Endothelial cell of umbilical vein (primary cell): ENCODE measurements around the gene TLDC2. TPM values are rescaled to one million over a fixed set of nuclear protein-coding genes. Genes with fewer than 3 reads are reported as not detected.

Source experiments
- BruUV-seq: library from RNA; stranded (reverse); fragments of 400-500 nt; replicated peaks from 2 replicates; lab custom pipeline; 2021; lab: Mats Ljungman, UMichigan
- CTCF ChIA-PET: fragments of 300-600, 350-600 bp; sonication (Branson Sonifier 250); formaldehyde crosslinking; loops from one replicate; lab custom pipeline; 2021; ENCODE audit warnings: antibody characterized with exemption, inconsistent platforms; lab: Charles Lee
- POLR2A ChIA-PET: fragments of 300-600, 350-600 bp; sonication (Branson Sonifier 250); formaldehyde crosslinking; loops from one replicate; lab custom pipeline; 2021; ENCODE audit warnings: antibody characterized with exemption, inconsistent platforms; lab: Charles Lee
- DNase-seq: peaks from one replicate; pipeline ENCODE4 v3.0.0-alpha.2; 2011; ENCODE audit warnings: low read depth, low spot score
- FAIRE-seq: peaks from 2 replicates; lab custom pipeline; 2011; peaks lifted over from hg19 to GRCh38; lab: Jason Lieb, UNC
- H2AFZ ChIP-seq: 2 replicates; pipeline ENCODE4 v1.6.0; 2012; ENCODE audit warnings: low read depth, low read length, control low read depth, inconsistent platforms
- H3K27ac ChIP-seq: 2 replicates; pipeline ENCODE4 v1.5.1; 2011; ENCODE audit warnings: low read depth, mild to moderate bottlenecking, control low read depth, low read length, moderate library complexity; ENCODE audit not compliant: insufficient read depth
- H3K27me3 ChIP-seq, 2 experiments: 2 replicates each; pipeline versions ENCODE4 v1.6.0 to v1.6.1; 2011; ENCODE audit warnings: low read length in 2 of 2, mixed read lengths in 1 of 2; ENCODE audit not compliant: control insufficient read depth in 2 of 2, insufficient read depth in 2 of 2
- H3K36me3 ChIP-seq, 2 experiments: 2 replicates in 1 of 2; 3 replicates in 1 of 2; pipeline ENCODE4 v1.5.1; 2011; ENCODE audit warnings: low read length in 2 of 2, mild to moderate bottlenecking in 1 of 2, moderate library complexity in 1 of 2; ENCODE audit not compliant: control insufficient read depth in 2 of 2, insufficient read depth in 2 of 2; ENCODE audit errors: extremely low read depth in 1 of 2
- H3K4me1 ChIP-seq: 3 replicates; pipeline ENCODE4 v1.5.1; 2011; ENCODE audit warnings: mild to moderate bottlenecking, low read length; ENCODE audit not compliant: control insufficient read depth, insufficient read depth; ENCODE audit errors: extremely low read depth
- H3K4me2 ChIP-seq: 2 replicates; pipeline ENCODE4 v1.6.1; 2011; ENCODE audit warnings: low read length, control low read depth, mixed read lengths; ENCODE audit not compliant: insufficient read depth
- H3K4me3 ChIP-seq, 3 experiments: fragments of 200-600 bp in 1 of 3; sonication (generic), shearing (Covaris generic) in 1 of 3; replicated peaks in 1 of 3; 2 replicates each; pipeline ENCODE4 v1.5.1; 2011 to 2016; ENCODE audit warnings: control low read depth in 3 of 3, low read length in 3 of 3, mild to moderate bottlenecking in 2 of 3, inconsistent platforms in 1 of 3, low read depth in 1 of 3, moderate library complexity in 1 of 3; ENCODE audit not compliant: insufficient read depth in 1 of 3
- H3K79me2 ChIP-seq: 2 replicates; pipeline ENCODE4 v1.6.0; 2012; ENCODE audit warnings: low read length, inconsistent platforms; ENCODE audit not compliant: control insufficient read depth, insufficient read depth
- H3K9ac ChIP-seq: replicated peaks from 2 replicates; pipeline ENCODE3; 2011; ENCODE audit warnings: low read length, control low read depth; ENCODE audit not compliant: insufficient read depth; ENCODE audit errors: extremely low read depth
- H3K9me1 ChIP-seq: replicated peaks from 3 replicates; pipeline ENCODE4 v1.6.0; 2011; ENCODE audit warnings: mild to moderate bottlenecking, low read length; ENCODE audit not compliant: control insufficient read depth, insufficient read depth; ENCODE audit errors: extremely low read depth
- H3K9me3 ChIP-seq: replicated peaks from 2 replicates; pipeline ENCODE4 v1.5.1; 2012; ENCODE audit warnings: low read length, inconsistent platforms; ENCODE audit not compliant: control insufficient read depth, insufficient read depth
- H4K20me1 ChIP-seq: replicated peaks from 2 replicates; pipeline ENCODE3; 2011; ENCODE audit warnings: mild to moderate bottlenecking, low read length; ENCODE audit not compliant: control insufficient read depth, insufficient read depth; ENCODE audit errors: extremely low read depth
- EZH2 ChIP-seq: IDR thresholded peaks from 2 replicates; pipeline ENCODE4 v1.6.1; 2012; ENCODE audit warnings: borderline replicate concordance, low read depth, mild to moderate bottlenecking, moderate library complexity, low read length, inconsistent platforms; ENCODE audit not compliant: severe bottlenecking
- FOS ChIP-seq: IDR thresholded peaks from 2 replicates; pipeline ENCODE4 v1.6.1; 2011; ENCODE audit warnings: mild to moderate bottlenecking, low read length, moderate library complexity, borderline replicate concordance; ENCODE audit not compliant: insufficient read depth
- GATA2 ChIP-seq: IDR thresholded peaks from 2 replicates; pipeline ENCODE4 v1.7.0; 2011; ENCODE audit warnings: low read depth, mild to moderate bottlenecking, moderate library complexity, mixed read lengths, low read length; ENCODE audit not compliant: insufficient read length, insufficient read depth
- JUN ChIP-seq: IDR thresholded peaks from 2 replicates; pipeline ENCODE4 v1.6.1; 2011; ENCODE audit warnings: borderline replicate concordance, low read depth; ENCODE audit not compliant: insufficient read length, insufficient read depth
- MYC ChIP-seq: IDR thresholded peaks from one replicate; pipeline ENCODE4 v1.6.1; 2011; ENCODE audit warnings: mild to moderate bottlenecking, low read depth, low read length
- POLR2A ChIP-seq: IDR thresholded peaks from 2 replicates; pipeline ENCODE4 v1.6.1; 2012; ENCODE audit warnings: low read depth, mild to moderate bottlenecking, control low read depth, low read length
- POLR2AphosphoS5 ChIP-seq: IDR thresholded peaks from 2 replicates; pipeline ENCODE4 v1.6.1; 2012; ENCODE audit warnings: low read depth, mild to moderate bottlenecking, control low read depth, low read length, moderate library complexity; ENCODE audit not compliant: insufficient read depth
- dilution Hi-C: fragments of 300-500 bp; cut with MboI; formaldehyde crosslinking; loops from one replicate; pipeline ENCODE4 v1.15.0; 2019; ENCODE audit warnings: low sequenced_read_pairs; ENCODE audit not compliant: extremely low pct_ligation_motif_present
- intact Hi-C: fragments of 100-400 bp; cut with micrococcal nuclease; formaldehyde crosslinking; loops from one replicate; pipeline ENCODE4 v1.10.0; 2022
- polyA plus RNA-seq, 4 experiments: library from polyadenylated mRNA; depleted of rRNA in 3 of 4; stranded (reverse) in 3 of 4; unstranded in 1 of 4; fragments of >200 nt; gene quantifications; 2 replicates each; pipeline versions ENCODE4 v1.2.1 to v1.2.3, GENCODE V29; 2011 to 2012; ENCODE audit warnings: missing spikeins in 1 of 4
- total RNA-seq: library from RNA; stranded (reverse); gene quantifications from 2 replicates; pipeline ENCODE4 v1.2.3, GENCODE V29; 2021
- TF ChIP-seq, protein P1 (sequence below), 2 donors: IDR thresholded peaks; 1 replicate in 1 of 2; 2 replicates in 1 of 2; pipeline ENCODE4 v1.5.1; 2011; ENCODE audit warnings: low read length in 2 of 2, mild to moderate bottlenecking in 2 of 2, moderate library complexity in 2 of 2, control low read depth in 1 of 2, inconsistent platforms in 1 of 2, low read depth in 1 of 2; ENCODE audit not compliant: insufficient read depth in 1 of 2; ENCODE audit errors: extremely low read depth in 1 of 2
- TF ChIP-seq, protein P2 (sequence below): IDR thresholded peaks from 2 replicates; pipeline ENCODE4 v1.6.1; 2011; ENCODE audit not compliant: insufficient read depth, insufficient read length

The TLDC2 gene
- total and polyA plus RNA-seq, 2 donors (not counting 3 experiments of a cell fraction or from before 2014, with no cell fraction given), result not detected

DNA sequence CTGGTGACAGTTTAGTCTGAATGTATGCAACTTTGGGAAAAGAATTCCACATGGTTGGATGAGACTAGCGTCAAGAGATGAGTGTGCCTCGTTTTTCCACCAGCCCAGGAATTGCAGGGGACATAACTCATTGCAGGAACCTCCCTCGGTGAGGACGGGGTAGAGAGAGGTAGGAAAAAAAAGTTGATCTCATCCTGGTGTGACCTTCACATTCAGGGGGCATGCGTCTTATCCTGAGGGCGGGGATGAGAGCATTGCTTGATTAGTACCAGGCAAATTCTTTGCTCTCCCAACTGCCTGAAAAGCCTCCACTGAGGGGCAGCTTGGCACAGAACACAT, 11.8 kb downstream of the TLDC2 start:
- Histone ChIP-seq H3K9me3 (no peaks in the 10 kb centered on the region), H2AFZ (no peak overlapping the region), H3K4me2 (no peak overlapping the region), H3K9me1 (no peaks in the 10 kb centered on the region), H3K36me3 (no peaks in the 10 kb centered on the region), H3K27ac (no peak overlapping the region), H3K4me1 (no peaks in the 10 kb centered on the region), H3K27me3 (no peaks in the 10 kb centered on the region), H3K4me3 (no peak overlapping the region), H3K9ac (no peak overlapping the region), H3K79me2 (no peaks in the 10 kb centered on the region), H4K20me1 (no peaks in the 10 kb centered on the region)
- DNase-seq (no peak), FAIRE-seq (no peak)
- ChIA-PET POLR2A (no interaction called here), CTCF (interaction anchor here (1.2 to 3.8 kb wide), 5 partner anchors 24 to 283 kb away, joined by 3 to 30 read pairs (median 6); partner anchors contain the start of gene RAB5IF)
- intact Hi-C loops (loop anchor here (1.0 to 5.0 kb wide), 2 partner anchors 80 to 275 kb away; no protein-coding TSS in a partner anchor), dilution Hi-C loops (no loop called here)
- no peak for TF ChIP-seq GATA2
- no peak for TF ChIP-seq JUN
- TF ChIP-seq MYC, result no peak
- TF ChIP-seq POLR2AphosphoS5, result no peak
- no peak for TF ChIP-seq FOS
- TF ChIP-seq, protein P1, sequence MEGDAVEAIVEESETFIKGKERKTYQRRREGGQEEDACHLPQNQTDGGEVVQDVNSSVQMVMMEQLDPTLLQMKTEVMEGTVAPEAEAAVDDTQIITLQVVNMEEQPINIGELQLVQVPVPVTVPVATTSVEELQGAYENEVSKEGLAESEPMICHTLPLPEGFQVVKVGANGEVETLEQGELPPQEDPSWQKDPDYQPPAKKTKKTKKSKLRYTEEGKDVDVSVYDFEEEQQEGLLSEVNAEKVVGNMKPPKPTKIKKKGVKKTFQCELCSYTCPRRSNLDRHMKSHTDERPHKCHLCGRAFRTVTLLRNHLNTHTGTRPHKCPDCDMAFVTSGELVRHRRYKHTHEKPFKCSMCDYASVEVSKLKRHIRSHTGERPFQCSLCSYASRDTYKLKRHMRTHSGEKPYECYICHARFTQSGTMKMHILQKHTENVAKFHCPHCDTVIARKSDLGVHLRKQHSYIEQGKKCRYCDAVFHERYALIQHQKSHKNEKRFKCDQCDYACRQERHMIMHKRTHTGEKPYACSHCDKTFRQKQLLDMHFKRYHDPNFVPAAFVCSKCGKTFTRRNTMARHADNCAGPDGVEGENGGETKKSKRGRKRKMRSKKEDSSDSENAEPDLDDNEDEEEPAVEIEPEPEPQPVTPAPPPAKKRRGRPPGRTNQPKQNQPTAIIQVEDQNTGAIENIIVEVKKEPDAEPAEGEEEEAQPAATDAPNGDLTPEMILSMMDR (IDR thresholded peaks at IDR 0.05; ENCODE audit: extremely low read depth in 1 of 2, insufficient read depth in 1 of 2, low read depth in 1 of 2, low read length in 2 of 2), result no peak
- no peak for TF ChIP-seq POLR2A
- TF ChIP-seq, protein P2, sequence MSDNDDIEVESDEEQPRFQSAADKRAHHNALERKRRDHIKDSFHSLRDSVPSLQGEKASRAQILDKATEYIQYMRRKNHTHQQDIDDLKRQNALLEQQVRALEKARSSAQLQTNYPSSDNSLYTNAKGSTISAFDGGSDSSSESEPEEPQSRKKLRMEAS, result no peak
- no peak for TF ChIP-seq EZH2
- BruUV-seq, result no TSS peak
